Measurements from ENCODE around the gene HLA-B.

GRCh38 chr6:31363811-31364210 is 6.8 kb upstream of the HLA-B start:
- TF ChIP-seq, protein P1, sequence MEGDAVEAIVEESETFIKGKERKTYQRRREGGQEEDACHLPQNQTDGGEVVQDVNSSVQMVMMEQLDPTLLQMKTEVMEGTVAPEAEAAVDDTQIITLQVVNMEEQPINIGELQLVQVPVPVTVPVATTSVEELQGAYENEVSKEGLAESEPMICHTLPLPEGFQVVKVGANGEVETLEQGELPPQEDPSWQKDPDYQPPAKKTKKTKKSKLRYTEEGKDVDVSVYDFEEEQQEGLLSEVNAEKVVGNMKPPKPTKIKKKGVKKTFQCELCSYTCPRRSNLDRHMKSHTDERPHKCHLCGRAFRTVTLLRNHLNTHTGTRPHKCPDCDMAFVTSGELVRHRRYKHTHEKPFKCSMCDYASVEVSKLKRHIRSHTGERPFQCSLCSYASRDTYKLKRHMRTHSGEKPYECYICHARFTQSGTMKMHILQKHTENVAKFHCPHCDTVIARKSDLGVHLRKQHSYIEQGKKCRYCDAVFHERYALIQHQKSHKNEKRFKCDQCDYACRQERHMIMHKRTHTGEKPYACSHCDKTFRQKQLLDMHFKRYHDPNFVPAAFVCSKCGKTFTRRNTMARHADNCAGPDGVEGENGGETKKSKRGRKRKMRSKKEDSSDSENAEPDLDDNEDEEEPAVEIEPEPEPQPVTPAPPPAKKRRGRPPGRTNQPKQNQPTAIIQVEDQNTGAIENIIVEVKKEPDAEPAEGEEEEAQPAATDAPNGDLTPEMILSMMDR (IDR thresholded peaks at IDR 0.05; ENCODE audit: insufficient read depth, low read length): no peak
- TF ChIP-seq POLR2AphosphoS5 (IDR thresholded peaks at IDR 0.05; ENCODE audit: low read depth) (no peak), REST (IDR thresholded peaks at IDR 0.05; ENCODE audit: insufficient replicate concordance, low read depth) (no peak)
